ENCODE measurements around the gene CCL4.
"Not testable (repeated sequence)": the region's sequence is repeated elsewhere in the genome, so short reads cannot be mapped to it uniquely, and the experiment has no call there.

The CCL4 gene

DNA sequence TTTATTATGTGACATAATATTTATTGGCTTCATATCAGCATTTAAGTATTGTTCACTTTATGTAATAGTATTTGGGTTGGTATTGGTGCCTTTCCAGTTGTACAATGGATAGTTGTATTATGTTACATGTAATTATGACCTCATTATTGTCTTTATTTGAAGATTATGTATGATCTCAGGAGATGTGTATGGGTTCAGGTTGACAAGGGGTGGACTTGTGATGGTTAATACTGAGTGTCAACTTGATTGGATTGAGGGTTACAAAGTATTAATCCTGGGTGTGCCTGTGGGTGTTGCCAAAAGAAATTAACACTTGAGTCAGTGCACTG is 12.0 kb downstream of the CCL4 start:
- not testable (repeated sequence) for DNase-seq (ENCODE audit: low read depth in 4 of 4, low spot score in 1 of 4)

DNA sequence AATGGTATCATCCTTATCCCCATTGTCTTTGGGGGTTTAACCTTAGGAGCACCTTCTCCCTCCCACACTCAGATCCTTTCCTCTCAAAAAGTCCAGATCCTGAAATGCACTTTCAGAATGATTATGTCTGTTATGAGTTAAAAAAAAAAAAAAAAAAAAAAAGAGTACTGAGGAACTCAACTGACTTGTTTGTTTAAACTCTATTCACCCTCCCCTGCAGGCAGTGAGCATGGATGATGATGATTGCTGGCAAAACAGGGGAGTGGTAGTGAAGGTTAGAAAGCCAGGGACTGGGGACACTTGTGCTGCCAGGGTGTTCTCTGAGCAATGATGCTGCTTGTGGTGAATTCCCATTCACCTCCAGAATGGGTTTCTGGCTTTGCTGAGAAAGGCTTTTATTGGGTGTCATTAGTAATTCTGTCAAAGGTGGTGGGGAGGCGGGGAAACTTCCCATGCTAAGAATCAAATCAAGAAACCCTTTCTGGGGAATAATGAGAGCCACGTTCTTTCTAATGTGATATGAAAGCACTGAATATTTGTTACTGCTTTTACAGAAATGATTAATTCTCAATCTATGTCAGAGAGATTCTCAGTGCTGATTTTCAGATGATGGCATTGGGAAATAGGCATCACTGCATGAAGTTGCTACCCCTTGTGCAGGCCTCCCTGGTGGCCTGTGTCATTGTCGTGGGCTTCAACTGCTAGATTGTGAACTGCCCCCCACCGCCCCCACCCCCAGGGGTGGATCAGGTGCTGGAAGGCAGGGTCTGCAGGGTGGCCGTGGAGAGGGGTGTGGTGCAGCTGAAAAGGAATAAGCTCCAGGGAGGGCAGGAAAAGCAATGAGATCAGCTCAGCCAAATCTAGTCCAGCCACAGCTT is 14.1 kb downstream of the CCL4 start:
- DNase-seq (ENCODE audit: low read depth in 4 of 4, low spot score in 1 of 4), result peak in 2 of 4 experiments; percentile 5 to 44

DNA sequence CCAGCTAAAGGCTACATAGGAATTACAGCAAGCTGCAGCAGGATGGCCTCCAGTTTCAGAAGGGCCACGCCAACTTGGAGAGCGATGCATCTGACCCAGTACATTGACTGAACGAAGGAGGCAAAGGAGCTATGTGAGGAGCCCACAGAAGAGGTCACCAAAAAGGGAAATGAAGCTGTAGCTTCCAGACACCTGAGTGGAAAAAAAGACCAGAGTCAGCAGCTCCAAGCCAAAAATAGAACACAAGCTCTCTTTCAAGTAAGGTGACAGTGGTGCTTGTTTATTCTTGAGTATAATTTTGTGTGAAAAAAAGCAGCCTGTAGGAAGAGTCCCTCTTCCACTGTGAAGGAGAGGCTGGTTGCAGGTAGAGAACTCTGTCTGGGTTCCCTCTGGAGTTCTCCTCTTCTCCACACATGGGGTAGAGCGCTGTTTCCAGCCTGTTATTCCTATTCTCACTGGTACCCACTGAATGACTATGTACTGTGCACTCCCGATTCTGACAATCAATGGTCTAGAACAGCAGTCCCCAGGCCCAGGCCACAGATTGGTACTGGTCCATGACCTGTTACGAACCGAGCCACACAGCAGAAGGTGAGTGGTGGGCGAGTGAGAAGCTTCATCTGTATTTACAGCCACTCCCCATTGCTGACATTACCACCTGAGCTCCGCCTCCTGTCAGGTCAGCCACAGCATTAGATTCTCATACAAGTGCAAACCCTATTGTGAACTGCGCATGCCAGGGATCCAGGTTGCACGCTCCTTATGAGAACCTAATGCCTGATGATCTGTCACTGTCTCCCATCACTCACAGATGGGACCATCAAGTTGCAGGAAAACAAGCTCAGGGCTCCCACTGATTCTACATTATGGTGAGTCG is 15.1 kb downstream of the CCL4 start:
- no peak for DNase-seq (ENCODE audit: low read depth in 4 of 4, low spot score in 1 of 4)

DNA sequence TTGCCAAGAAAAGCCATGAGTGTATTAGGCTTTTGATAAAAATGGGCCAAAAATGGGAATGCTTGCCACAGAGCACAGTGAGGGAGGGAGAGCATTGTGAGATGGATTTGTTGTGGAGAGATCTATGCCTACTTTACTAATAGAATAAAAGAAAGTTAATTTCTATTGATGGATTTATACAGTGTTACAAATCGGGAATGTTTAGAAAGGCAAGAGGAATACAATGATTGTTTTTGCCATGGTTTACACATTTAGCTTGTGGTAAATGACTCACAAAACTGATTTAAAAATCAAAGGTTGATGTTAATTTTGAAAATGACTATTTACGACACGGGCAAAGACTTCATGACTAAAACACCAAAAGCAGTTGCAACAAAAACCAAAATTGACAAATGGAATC is 16.6 kb downstream of the CCL4 start:
- DNase-seq (ENCODE audit: low read depth in 4 of 4, low spot score in 1 of 4), result no peak

DNA sequence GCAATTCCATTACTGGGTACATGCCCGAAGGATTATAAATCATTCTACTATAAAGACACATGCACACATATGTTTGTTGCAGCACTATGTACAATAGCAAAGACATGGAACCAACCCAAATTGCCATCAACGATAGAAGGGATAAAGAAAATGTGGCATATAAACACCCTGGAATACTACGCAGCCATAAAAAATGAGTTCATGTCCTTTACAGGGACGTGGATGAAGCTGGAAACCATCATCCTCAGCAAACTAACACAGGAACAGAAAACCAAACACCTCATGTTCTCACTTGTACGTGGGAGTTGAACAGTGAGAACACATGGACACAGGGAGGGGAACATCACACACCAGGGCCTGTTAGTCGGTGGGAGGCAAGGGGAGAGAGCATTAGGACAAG is 17.5 kb downstream of the CCL4 start:
- DNase-seq (ENCODE audit: low read depth in 4 of 4, low spot score in 1 of 4), result not testable (repeated sequence)

DNA sequence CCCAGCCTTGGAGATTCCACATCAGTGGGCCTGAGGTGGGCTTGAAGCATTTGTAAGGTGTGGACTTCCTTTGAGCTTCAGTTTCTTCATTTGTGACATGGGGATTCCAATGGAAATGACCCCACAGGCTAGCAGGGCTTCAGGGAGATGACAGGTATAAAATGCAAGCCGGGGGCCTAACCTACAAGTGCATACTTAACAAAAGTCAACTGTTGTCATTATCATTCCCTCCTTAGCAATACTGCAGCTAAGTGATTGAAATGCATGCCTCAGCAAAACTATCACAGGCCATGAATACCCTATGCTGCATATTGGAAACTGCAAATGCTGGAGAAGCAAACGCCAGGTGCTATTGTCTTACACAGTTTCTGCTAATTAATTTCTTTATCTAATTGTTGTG is 19.8 kb downstream of the CCL4 start:
- DNase-seq (ENCODE audit: low read depth in 4 of 4, low spot score in 1 of 4), result no peak

DNA sequence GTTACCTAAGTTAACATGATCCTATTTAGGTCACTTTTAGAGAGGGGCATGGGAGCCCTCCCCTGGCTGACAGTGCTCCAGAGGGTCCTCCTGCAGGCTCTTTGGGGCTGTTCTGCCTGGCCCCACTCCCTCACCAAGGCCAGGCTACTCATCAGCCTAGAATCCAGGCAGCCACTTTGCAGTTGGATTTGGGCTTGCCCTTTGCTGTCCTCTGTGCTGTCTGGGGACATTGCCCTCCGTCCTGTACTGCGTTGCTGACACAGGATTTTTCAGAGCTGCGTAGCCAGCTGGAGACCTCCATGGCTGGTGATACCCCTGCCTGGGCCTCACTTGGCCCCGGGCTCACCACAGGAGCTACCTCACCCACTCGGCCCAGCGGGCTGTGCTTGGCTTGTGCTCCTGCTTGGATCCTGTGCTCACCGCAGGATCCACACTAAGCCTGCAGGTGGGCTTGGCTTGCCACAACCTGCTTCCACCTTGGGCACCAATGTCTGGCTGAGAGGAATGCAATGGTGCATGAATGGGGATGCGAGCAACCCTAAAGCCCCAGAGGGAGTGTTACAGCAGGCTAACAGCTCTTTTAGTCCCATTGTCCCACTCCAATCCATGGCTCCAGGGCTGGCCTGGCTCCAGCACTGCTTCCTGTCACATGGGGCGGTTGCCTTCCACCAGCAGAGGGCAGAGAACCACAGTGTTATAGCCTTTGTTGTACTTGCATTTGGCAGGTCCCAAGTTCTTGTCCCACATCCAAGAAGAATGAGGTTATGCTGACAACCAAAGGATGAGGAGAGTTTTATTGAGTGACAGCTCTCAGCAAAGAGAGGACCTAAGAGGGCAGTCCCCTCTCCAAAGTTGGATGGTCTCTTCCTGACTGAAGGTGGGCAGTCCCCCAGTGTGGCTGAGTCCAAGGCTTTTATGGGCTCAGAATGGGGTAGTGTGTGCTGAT is 21.5 kb downstream of the CCL4 start:
- no peak for DNase-seq (ENCODE audit: low read depth in 4 of 4, low spot score in 1 of 4)

DNA sequence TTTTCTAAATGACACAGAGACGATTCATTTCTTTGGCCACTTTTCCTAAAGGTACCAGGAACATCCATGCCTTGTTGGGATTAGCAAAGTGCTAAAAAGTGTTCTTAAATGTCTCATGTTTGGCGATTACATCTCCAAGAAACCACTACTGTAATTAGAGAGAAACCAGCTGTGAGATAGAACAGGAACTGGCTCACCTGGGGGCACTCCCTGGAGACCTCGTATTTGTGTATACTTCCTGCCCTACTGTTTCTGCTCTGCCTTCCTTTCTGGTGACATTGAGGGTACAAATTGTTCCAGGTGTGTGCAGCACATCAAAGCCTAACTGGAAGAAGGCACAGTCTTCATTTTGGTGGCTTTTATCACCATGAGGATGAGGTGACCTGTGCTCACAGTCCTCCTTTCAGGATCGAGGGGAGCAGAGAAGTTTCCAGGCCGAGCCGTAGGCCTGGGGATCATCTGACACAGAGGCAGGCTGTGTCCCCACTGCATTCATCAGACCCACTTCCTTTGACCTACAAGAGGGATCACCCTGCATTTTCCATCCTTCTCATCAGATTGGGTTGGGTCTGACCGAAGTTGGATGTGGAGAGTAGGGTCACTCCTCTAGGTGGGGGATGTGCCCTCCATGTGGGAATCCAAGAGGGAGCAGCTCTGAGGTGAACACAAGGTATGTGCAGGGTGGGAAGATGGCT is 23.7 kb downstream of the CCL4 start:
- no peak for DNase-seq (ENCODE audit: low read depth in 4 of 4, low spot score in 1 of 4)

DNA sequence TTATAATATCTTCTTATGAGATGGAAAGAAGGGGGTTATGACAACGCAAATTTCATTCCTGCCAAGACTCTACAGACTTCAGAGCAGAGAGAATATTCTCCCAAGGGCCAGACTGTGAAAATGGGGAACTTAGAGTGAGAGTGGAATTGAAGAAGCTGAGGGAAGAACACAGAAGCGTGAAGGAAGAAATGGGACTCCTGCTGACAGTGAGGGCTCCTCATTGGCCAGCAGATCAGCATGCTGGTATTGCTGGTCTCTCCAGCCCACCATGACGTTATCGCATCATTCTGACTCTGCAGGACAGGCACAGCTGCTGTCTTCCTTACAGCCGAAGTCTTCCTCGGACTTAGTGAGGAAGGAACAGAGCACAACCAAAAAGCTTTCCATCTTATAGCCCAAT is 24.3 kb downstream of the CCL4 start:
- DNase-seq (ENCODE audit: low read depth in 4 of 4, low spot score in 1 of 4), result no peak

DNA sequence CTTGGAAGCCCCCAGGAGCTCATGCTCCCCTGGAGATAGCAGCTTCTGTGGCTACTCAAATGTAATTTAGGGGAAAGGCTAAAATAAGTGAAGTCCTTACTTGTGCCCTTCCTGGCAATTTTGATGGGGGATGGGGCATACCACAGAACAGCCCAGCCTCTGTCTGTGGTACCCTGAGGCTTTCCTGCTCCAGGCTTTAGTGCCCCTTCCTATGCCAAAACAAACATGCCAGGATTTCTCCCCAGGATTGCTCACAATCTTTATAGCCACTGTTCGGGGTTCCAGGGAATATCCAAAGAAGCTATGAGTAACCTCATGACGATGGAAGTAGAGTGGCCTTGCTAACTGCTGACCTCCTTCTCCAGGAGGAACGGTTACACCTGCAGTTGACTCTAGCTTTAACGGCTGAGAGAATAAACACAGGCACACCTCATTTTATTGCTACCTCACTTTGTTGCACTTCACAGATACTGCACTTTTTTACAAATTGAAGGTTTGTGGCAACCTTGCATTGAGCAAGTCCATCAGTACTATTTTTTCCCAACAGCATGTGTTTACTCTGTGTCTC is 24.9 kb downstream of the CCL4 start:
- no peak for DNase-seq (ENCODE audit: low read depth in 4 of 4, low spot score in 1 of 4)

DNA sequence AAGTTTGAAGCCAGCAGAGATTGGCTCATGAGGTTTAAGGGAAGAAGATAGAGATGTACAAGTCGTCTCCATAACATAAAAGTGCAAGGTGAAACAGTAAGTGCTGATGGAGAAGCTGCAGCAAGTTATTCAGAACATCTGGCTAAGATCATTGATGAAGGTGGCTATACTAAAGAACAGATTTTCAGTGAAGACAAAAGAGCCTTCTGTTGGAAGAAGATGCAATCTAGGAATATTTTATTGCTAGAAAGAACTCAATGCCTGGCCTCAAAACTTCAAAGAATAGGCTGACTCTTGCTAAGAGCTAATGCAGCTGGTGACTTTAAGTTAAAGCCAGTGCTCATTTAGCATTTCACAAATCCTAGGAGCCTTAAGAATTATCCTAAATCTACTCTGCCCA is 26.0 kb downstream of the CCL4 start:
- no peak for DNase-seq (ENCODE audit: low read depth in 4 of 4, low spot score in 1 of 4)

DNA sequence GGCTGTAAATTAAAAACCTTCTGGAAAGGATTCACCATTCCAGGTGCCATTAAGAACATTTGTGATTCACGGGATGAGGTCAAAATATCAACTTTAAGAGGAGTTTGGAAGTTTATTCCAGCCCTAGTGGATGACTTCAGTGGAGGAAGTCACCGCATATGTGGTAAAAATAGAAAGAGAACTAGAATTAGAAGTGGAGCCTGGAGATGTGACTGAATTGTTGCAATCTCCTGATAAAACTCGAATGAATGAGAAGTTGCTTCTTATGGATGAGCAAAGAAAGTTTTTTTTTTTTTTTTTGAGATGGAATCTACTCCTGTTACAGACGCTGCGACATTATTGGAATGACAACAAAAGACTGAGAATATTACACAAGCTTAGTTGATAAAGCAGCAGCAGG is 26.7 kb downstream of the CCL4 start:
- DNase-seq (ENCODE audit: low read depth in 4 of 4, low spot score in 1 of 4), result no peak

DNA sequence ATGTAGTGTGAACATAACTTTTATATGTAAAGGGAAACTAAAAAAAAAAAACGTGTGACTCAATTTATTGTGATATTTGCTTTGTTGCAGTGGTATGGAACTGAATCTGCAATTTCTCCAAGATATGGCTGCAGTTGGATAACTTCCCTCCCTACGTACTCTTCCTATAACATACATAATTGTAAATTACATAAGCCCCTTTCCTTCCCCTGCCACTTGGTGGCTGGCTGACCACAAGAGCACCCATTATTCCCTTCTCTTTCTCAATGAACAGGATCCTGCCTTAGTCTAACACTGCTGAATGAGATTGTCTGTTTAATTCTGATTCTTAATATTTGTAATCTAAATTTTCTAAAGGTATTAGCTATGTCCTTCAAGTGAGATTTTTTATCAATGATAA is 27.8 kb downstream of the CCL4 start:
- DNase-seq (ENCODE audit: low read depth in 4 of 4, low spot score in 1 of 4), result no peak

DNA sequence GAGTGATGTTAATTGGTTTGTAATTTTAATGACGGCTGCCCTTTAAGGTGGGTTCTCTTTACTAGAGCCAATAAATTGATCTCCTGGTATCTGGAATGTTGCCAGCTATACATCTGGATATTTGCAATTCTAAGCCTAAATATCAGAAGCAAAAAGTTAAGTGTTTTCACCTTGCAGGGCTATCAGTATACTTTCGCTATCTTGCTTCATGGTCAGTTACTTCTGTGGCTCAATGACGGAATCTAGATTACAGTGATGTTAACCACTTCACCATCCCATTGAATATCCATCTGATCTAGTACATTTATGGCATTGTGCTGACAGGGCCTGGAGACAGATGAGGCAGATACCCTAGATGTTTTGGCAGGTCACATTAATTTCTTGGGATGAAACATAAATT is 28.3 kb downstream of the CCL4 start:
- no peak for DNase-seq (ENCODE audit: low read depth in 4 of 4, low spot score in 1 of 4)

DNA sequence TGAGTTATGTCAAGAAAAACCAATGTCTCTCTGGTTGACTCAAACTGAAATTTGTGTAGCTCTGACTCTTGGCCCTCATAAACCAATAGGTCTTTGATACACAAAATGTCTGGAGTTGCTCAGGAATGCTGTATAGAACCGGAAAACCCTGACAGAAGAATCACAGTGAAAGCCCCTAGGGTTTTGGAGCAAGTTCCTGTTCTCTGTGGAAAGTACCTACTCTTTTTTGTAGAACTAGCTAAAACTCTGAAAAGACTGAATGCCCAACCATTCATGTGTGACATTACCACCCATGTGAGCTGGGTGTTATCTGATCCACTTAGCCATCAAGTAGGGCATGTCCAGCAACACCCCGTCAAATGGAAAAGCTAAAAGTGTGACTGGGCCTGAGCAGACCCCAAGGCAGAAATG is 28.8 kb downstream of the CCL4 start:
- DNase-seq (ENCODE audit: low read depth in 4 of 4, low spot score in 1 of 4), result no peak

DNA sequence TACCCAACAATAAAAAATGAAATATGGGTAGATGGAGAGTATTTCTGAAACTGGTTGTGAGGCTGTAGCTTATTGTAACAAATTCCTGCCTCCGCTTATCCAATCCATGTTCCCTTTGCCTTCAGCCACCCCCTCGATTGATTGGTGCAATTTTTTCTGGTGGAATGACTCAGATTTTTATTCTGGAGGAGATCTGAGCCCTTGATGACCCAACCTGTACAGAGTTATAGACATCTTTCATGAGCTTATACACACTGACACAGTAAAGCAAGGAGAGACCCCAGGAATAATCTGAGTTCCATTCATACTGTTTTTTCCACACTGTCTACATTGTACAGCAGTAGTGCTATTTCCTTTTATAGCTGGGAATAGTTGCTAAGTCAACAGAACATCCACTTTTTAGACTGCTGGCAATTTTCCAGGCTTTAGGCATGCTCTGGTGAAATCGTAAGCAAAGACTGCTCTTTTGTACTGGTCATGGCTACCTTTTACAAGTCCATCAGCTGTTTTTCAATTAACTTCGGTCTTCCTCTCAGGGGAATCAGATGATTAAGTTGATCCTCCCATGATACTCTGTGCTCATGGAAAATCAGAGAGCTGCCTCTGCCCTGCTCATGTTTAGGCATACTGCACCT is 30.1 kb downstream of the CCL4 start:
- no peak for DNase-seq (ENCODE audit: low read depth in 4 of 4, low spot score in 1 of 4)

DNA sequence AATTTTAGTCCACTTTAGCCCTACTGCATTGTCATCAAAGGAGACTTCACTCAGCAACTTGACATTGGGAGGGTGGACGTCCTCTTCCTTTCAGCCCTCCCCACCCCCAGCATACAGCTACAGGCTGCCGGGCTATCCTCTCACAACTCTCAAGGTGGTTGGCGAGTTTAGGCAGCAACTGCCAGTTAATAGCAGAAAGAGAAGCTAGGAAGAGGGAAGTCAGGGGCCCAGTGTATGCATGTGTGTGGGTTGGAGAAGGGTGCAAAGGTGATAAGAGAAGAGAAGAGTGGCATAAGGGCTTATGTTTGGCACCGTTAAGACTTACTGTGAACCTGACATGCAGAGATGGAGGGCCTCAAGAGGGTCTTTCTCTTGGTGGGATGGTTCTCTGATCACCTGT is 31.8 kb downstream of the CCL4 start:
- DNase-seq (ENCODE audit: low read depth in 4 of 4, low spot score in 1 of 4), result no peak

DNA sequence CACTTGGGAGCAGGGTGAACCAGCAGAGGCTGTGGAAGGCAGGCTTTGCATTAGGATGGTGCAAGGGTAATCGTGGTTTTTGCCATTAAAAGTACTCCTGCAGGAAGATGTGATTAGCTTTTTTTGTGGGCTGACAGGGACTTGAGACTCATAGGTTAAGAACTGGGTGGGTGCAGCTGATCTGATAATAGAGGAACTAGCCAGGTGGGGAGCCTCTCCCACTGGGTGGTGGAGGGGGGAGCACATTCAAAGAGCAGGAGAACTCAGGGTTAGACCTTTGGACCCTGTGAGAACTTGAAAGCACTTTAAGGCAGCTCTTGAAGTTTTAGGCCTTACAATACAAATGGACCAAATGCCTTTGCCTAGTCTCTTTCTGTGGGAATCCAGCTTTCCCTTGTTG is 32.4 kb downstream of the CCL4 start:
- DNase-seq (ENCODE audit: low read depth in 4 of 4, low spot score in 1 of 4), result no peak

DNA sequence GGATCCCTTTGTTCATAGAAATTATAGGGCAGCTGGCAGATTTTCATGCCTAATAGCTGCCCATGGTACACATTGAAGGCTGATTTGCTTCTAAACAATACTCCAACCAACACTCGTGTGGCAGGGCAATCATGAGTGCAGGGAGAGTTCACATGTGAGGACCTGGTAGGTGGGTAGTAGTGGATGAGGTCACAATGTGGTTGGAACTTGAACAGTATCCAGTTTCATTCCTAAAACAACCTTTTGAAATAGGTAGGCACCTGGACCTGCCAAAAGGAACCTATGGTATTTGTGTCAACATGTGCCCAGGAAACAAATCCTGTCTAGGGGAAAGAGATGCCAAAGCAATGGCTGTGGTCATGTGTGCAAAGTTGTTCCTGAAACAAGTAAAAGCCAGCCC is 32.8 kb downstream of the CCL4 start:
- no peak for DNase-seq (ENCODE audit: low read depth in 4 of 4, low spot score in 1 of 4)

DNA sequence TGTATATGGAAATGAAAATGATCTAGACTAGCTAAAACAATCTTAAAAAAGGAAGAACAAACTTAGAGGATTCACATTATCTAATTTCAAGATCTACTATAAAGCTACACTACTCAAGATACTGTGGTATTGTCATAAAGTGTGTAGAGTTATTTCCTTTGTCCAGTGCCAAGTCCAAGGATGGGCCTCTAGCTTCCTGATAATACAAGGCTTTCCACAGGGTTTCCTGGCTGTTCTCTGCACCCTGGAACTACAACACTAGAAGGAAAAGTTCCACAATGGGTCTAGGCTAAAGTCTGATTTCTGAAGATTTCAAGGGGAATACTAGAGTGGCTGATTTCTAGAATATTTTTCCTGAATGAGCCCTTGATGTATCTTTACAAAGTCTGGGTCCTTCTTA is 38.6 kb downstream of the CCL4 start:
- no peak for DNase-seq (ENCODE audit: low read depth in 4 of 4, low spot score in 1 of 4)
